ENCODE measurements around the gene ZNF507. TPM values are rescaled to one million over a fixed set of nuclear protein-coding genes. Genes with fewer than 3 reads are reported as not detected.
A peak's percentile ranks its signal among the peaks of the same experiment; 100 is the strongest.

The ZNF507 gene
- total RNA-seq, 1 donor from 2014 or later = 6.4 TPM

DNA sequence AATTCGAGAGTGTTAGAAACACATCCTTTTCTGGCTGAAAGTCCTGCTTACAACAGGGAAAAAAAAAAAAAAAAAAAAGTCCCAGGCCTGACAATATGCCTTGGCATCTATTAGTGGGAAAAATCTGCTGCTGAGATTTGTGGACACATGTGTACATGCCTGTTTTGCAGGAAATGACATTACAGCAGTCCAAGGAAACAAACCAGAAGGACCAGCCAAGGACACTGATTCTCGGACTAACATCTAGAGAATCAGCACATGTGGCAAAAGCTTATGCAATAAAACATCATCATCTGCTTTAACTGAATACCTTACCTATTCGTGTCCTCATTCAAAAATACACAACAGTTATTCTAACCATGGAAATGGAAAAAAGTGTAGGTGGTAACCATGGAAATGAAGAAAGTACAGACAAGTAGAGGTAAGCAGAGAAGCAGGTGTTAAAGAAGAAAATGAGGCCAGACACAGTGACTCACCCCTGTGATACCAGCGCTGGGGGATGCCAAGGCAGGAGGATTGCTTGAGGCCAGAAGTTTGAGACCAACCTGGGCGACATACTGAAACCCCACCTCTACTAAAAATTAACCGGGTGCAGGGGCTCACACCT lies 50.7 kb downstream of the ZNF507 start:
- DNase-seq (ENCODE audit: low spot score in 2 of 2) = no peak
- intact Hi-C loops (cut with DNase I) = no loop called here
- no peaks in the 10 kb centered on the region for H3K27me3 ChIP-seq
- H3K27ac ChIP-seq = no peak overlapping the region
- H3K36me3 ChIP-seq = peaks cover 0 to 3% of the 10 kb centered on the region in 2 donors
- TF ChIP-seq, protein P1, sequence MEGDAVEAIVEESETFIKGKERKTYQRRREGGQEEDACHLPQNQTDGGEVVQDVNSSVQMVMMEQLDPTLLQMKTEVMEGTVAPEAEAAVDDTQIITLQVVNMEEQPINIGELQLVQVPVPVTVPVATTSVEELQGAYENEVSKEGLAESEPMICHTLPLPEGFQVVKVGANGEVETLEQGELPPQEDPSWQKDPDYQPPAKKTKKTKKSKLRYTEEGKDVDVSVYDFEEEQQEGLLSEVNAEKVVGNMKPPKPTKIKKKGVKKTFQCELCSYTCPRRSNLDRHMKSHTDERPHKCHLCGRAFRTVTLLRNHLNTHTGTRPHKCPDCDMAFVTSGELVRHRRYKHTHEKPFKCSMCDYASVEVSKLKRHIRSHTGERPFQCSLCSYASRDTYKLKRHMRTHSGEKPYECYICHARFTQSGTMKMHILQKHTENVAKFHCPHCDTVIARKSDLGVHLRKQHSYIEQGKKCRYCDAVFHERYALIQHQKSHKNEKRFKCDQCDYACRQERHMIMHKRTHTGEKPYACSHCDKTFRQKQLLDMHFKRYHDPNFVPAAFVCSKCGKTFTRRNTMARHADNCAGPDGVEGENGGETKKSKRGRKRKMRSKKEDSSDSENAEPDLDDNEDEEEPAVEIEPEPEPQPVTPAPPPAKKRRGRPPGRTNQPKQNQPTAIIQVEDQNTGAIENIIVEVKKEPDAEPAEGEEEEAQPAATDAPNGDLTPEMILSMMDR (IDR thresholded peaks at IDR 0.05) = no peak
- H3K9me3 ChIP-seq = no peaks in the 10 kb centered on the region
- H3K4me1 ChIP-seq = no peaks in the 10 kb centered on the region
- no peak overlapping the region for H3K4me3 ChIP-seq

DNA sequence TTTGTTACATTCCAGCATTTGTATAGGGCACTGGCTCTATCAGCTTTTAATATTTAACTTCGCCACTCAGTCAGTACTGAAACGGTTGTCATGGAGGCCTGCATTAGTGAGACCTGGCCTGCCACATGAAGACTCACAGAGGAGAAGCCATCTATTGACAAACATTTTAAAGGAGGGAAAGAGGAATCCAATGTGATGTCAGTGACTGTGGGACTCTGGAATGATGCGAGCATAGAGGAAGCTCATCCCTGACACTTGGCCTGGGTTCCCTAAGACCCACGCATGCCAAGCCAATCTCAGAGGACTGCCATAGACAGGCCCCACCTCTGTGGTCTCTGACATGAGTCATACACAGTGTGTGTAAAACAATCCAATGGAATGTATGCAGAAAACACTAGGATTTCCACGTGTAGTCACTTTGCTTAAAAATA lies 52.3 kb downstream of the ZNF507 start:
- TF ChIP-seq, protein P1 (IDR thresholded peaks at IDR 0.05) = no peak
- H3K9me3 ChIP-seq = no peaks in the 10 kb centered on the region
- intact Hi-C loops (cut with DNase I) = no loop called here

DNA sequence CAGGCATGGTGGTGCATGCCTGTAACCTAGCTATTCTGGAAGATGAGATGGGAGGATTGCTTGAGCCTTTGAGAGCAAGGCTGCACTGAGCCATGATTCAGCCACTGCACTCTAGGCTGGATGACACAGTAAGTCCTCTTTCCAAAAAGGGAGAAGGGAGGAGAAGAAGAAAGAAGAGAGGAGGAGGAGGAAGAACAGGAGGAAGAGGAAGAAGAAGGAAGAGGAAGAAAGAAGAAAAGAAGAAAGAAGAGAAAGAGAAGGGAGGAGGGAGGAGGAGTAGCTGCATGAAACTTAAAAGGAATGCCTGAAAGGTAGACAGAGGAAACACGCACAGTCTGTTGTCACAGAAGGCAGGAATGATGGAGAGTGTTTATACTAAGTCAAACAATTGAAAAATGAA lies 56.6 kb downstream of the ZNF507 start:
- H3K27me3 ChIP-seq = no peaks in the 10 kb centered on the region
- TF ChIP-seq, protein P1 (IDR thresholded peaks at IDR 0.05) = no peak
- no peaks in the 10 kb centered on the region for H3K9me3 ChIP-seq
- no peak overlapping the region for H3K4me3 ChIP-seq
- H3K27ac ChIP-seq = no peak overlapping the region
- peaks cover 0 to 14% of the 10 kb centered on the region in 2 donors for H3K4me1 ChIP-seq
- intact Hi-C loops (cut with DNase I) = no loop called here
- DNase-seq (ENCODE audit: low spot score in 2 of 2) = no peak
- peaks cover 0 to 3% of the 10 kb centered on the region in 2 donors for H3K36me3 ChIP-seq

More for the DNA sequence above, 52.3 kb downstream of the ZNF507 start:
- H3K27me3 ChIP-seq = no peaks in the 10 kb centered on the region
- DNase-seq (ENCODE audit: low spot score in 2 of 2) = no peak
- H3K36me3 ChIP-seq = peaks cover 0 to 3% of the 10 kb centered on the region in 2 donors
- H3K4me3 ChIP-seq = no peak overlapping the region
- no peak overlapping the region for H3K27ac ChIP-seq
- no peaks in the 10 kb centered on the region for H3K4me1 ChIP-seq

DNA sequence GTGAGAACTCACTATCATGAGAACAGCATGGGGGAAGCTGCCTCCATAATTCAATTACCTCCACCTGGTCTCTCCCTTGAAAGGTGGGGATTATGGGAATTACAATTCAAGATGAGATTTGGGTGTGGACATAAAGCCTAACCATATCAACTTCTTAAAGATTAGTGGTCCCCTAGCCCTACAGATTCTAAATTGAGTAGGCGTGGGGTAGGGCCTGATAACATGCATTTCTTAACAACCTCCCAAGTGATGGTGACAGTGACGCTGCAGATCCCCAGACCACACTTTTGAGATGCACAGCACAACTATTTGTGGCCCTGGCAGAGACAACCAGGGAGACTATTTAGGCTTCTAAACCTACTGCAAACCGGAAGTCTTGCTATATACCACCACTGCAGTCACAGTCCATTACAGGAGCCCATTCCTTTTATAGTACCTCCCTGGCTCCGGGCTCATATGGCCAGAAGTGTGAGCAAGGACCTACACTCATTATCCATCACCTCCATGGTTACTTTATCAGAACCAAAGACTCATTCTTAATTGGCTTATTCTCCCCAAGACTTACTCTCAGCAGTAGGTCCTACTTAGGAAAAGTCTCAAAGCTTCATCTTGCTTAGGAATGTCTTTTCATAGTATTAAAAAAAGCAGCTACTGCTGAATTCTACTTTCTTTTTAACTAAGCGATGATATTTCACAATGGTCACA lies 58.0 kb downstream of the ZNF507 start:
- intact Hi-C loops (cut with DNase I) = no loop called here
- no peak for DNase-seq (ENCODE audit: low spot score in 2 of 2)

DNA sequence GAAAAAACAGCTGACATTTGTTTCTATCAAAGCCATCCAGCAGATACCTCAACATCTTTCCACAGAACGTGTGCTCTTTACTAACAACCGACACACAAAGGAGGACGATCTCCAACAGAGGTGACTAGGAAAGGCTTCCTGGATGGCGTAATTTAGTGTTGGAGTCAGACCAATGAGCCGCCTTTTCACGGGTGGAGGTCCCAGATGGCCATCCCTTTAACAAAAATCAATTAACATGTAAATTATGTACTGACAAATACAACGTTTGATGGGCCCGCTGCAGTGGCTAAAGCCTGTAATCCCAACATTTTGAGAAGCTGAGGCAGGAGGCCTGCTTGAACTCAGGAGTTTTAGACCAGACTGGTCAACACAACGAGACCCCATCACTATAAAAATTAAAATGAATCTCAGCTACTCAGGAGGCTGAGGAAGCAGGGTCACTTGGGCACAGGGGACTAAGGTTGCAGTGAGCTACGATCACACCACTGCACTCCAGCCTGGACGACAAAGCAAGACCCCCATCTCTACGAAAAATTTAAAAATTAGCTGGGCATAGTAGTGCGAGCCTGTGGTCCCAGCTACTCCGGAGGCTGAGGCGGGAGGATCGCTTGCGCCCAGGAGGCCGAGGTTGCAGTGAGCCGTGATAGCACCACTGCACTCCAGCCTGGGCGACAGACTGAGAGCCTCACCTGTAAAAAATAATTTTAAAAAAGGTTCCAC lies 59.0 kb downstream of the ZNF507 start:
- H3K27ac ChIP-seq = peak overlapping the region; percentile 99 to 100
- peak overlapping the region; percentile 93 to 94 for H3K4me3 ChIP-seq
- peaks cover 0 to 14% of the 10 kb centered on the region in 2 donors for H3K4me1 ChIP-seq
- H3K27me3 ChIP-seq = no peaks in the 10 kb centered on the region
- TF ChIP-seq, protein P1 (IDR thresholded peaks at IDR 0.05) = no peak
- no peaks in the 10 kb centered on the region for H3K9me3 ChIP-seq
- intact Hi-C loops (cut with DNase I) = no loop called here
- H3K36me3 ChIP-seq = peaks cover 0 to 7% of the 10 kb centered on the region in 2 donors
- no peak for DNase-seq (ENCODE audit: low spot score in 2 of 2)

More for the DNA sequence above, 58.0 kb downstream of the ZNF507 start:
- Histone ChIP-seq H3K27ac (no peak overlapping the region), H3K4me3 (no peak overlapping the region), H3K27me3 (no peaks in the 10 kb centered on the region), H3K4me1 (peaks cover 0 to 14% of the 10 kb centered on the region in 2 donors), H3K36me3 (peaks cover 0 to under 1% of the 10 kb centered on the region in 2 donors), H3K9me3 (no peaks in the 10 kb centered on the region)
- TF ChIP-seq, protein P1 (IDR thresholded peaks at IDR 0.05) = no peak

Measured in ascending aorta (tissue), 2 donors.